Osteoblast (primary cell): ENCODE data around the gene CMTM8. TPM values are rescaled to one million over a fixed set of nuclear protein-coding genes. Genes with fewer than 3 reads are reported as not detected.

Source experiments
- DNase-seq: peaks from one replicate; pipeline ENCODE4 v3.0.0; 2011; ENCODE audit warnings: low spot score, mixed read lengths; ENCODE audit not compliant: insufficient read length; ENCODE audit errors: missing footprints
- H2AFZ ChIP-seq: 2 replicates; pipeline ENCODE4 v1.6.0; 2011; ENCODE audit warnings: mild to moderate bottlenecking, low read length
- H3K27ac ChIP-seq: 2 replicates; pipeline ENCODE4 v1.5.1; 2011; ENCODE audit warnings: mild to moderate bottlenecking, low read depth, low read length, moderate library complexity
- H3K27me3 ChIP-seq: 2 replicates; pipeline ENCODE4 v1.6.0; 2012; ENCODE audit warnings: mild to moderate bottlenecking, control low read depth, inconsistent platforms, low read length, moderate library complexity; ENCODE audit not compliant: insufficient read depth
- H3K36me3 ChIP-seq: 2 replicates; pipeline ENCODE4 v1.5.1; 2011; ENCODE audit warnings: mild to moderate bottlenecking, low read length, control low read depth, moderate library complexity; ENCODE audit not compliant: insufficient read depth
- H3K4me1 ChIP-seq: 2 replicates; pipeline ENCODE4 v1.5.1; 2011; ENCODE audit warnings: mild to moderate bottlenecking, low read length, control low read depth, moderate library complexity; ENCODE audit not compliant: insufficient read depth
- H3K4me2 ChIP-seq: 2 replicates; pipeline ENCODE4 v1.6.0; 2011; ENCODE audit warnings: mild to moderate bottlenecking, low read length; ENCODE audit not compliant: insufficient read depth
- H3K4me3 ChIP-seq: fragments of 200-600 bp; sonication (generic); 3 replicates; pipeline ENCODE4 v1.5.1; 2012; ENCODE audit warnings: mild to moderate bottlenecking, low read length, inconsistent platforms; ENCODE audit not compliant: insufficient read depth
- H3K79me2 ChIP-seq: 2 replicates; pipeline ENCODE4 v1.6.0; 2012; ENCODE audit warnings: mild to moderate bottlenecking, low read length, control low read depth, inconsistent platforms; ENCODE audit not compliant: insufficient read depth
- H3K9me3 ChIP-seq: 2 replicates; pipeline ENCODE4 v1.5.1; 2011; ENCODE audit warnings: low read depth, low read length, control low read depth
- H4K20me1 ChIP-seq: 2 replicates; pipeline ENCODE4 v1.6.0; 2012; ENCODE audit warnings: mild to moderate bottlenecking, low read length, control low read depth; ENCODE audit not compliant: insufficient read depth
- CTCF ChIP-seq: IDR thresholded peaks from 2 replicates; pipeline ENCODE4 v1.5.1; 2011; ENCODE audit warnings: mild to moderate bottlenecking, low read depth, low read length, moderate library complexity; ENCODE audit errors: extremely low read depth
- total RNA-seq: library from RNA; depleted of rRNA; stranded (reverse); fragments of >200 nt; gene quantifications from 2 replicates; pipeline ENCODE4 v1.2.3, GENCODE V29; 2012

CMTM8 gene
- total RNA-seq, 1 donor: 1.4 TPM

DNA sequence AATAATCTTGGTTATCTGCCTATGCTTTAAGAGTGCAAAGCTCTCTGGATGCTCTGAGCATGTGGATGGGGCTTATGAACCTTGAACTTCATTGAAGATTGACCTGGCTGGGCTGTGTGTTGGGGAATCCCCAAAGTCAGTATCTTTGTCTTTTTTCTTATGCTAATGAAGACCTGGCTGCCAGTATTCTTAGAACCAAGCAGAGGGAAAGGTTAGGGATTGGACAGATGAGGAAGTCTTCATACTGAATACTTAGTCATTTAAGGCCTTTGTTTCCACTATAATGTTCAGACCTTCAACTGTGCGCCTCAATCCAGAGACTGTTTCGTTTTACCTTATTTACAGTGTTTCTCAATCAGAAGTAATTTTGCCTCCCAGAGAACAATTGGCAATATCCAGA lies 110.7 kb downstream of the CMTM8 start:
- Histone ChIP-seq H3K79me2 (no peaks in the 10 kb centered on the region), H3K27me3 (no peaks in the 10 kb centered on the region), H3K4me1 (no peaks in the 10 kb centered on the region), H2AFZ (no peak overlapping the region), H3K27ac (no peak overlapping the region), H3K9me3 (no peaks in the 10 kb centered on the region), H3K4me2 (no peak overlapping the region), H4K20me1 (no peaks in the 10 kb centered on the region), H3K36me3 (no peaks in the 10 kb centered on the region), H3K4me3 (no peak overlapping the region)
- DNase-seq: no peak
- TF ChIP-seq CTCF: no peak

GRCh38 chr3:32352563-32352962 lies 114.1 kb downstream of the CMTM8 start:
- Histone ChIP-seq H3K4me3 (no peak overlapping the region), H3K4me1 (no peaks in the 10 kb centered on the region), H2AFZ (no peak overlapping the region), H3K27ac (no peak overlapping the region), H3K79me2 (no peaks in the 10 kb centered on the region), H3K27me3 (no peaks in the 10 kb centered on the region), H4K20me1 (no peaks in the 10 kb centered on the region), H3K9me3 (no peaks in the 10 kb centered on the region), H3K36me3 (no peaks in the 10 kb centered on the region), H3K4me2 (no peak overlapping the region)
- no peak for TF ChIP-seq CTCF
- DNase-seq: no peak

DNA sequence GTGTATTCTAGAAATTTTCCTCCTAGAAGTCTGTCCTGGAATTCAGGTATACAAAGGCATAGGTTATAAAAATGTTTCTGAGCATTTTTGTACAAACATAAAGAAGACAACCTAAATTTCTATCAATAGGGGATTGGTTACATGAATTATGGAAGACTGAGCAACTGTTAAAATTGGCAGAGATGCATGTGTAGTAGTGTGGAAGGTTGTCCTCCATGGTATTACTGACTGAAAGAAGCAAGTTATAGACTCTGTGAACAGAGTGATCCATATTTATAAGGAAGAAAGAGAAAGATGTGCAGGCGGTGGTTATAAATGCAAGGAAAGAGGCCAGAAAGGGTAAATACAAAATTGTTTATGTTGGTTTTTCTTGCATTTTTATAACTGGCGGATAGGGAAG lies 114.9 kb downstream of the CMTM8 start:
- no peak for TF ChIP-seq CTCF
- no peaks in the 10 kb centered on the region for H3K36me3 ChIP-seq

DNA sequence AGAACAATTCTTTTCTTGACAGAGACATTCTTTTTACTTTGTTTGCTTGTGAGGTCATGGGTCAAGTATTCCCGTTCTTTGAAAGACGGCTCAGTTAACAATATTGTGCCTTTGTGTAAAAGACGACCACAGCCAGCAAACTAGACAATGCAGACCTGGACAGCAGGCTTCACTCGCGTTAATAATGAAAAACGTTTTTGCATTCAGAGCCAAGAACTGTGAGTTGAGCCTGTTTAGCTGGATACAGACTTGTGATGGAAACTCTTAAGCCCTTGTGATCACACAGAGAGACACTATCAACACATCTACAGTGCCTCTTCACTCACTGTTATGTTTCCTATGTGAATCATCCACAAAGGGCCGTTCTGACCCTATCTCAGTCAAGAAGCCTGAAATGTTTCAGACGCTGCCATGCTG lies 115.9 kb downstream of the CMTM8 start:
- H3K27me3 ChIP-seq: no peaks in the 10 kb centered on the region
- H3K4me2 ChIP-seq: no peak overlapping the region
- no peaks in the 10 kb centered on the region for H3K4me1 ChIP-seq
- H3K27ac ChIP-seq: no peak overlapping the region
- H3K9me3 ChIP-seq: no peaks in the 10 kb centered on the region
- H3K79me2 ChIP-seq: no peaks in the 10 kb centered on the region
- no peaks in the 10 kb centered on the region for H4K20me1 ChIP-seq
- no peaks in the 10 kb centered on the region for H3K36me3 ChIP-seq
- no peak overlapping the region for H3K4me3 ChIP-seq
- no peak for DNase-seq
- no peak overlapping the region for H2AFZ ChIP-seq
- TF ChIP-seq CTCF: no peak

More for the DNA sequence above, 114.9 kb downstream of the CMTM8 start:
- Histone ChIP-seq H3K79me2 (no peaks in the 10 kb centered on the region), H4K20me1 (no peaks in the 10 kb centered on the region), H3K27me3 (no peaks in the 10 kb centered on the region), H3K4me2 (no peak overlapping the region), H3K4me1 (no peaks in the 10 kb centered on the region), H3K4me3 (no peak overlapping the region), H3K27ac (no peak overlapping the region), H3K9me3 (no peaks in the 10 kb centered on the region), H2AFZ (no peak overlapping the region)
- DNase-seq: no peak
